Pancreas (tissue), 10 donors: Measurements from ENCODE around the gene CFAP100. TPM values are rescaled to one million over a fixed set of nuclear protein-coding genes. Genes with fewer than 3 reads are reported as not detected.
A peak's percentile ranks its signal among the peaks of the same experiment; 100 is the strongest.

Source experiments
- ATAC-seq, 4 donors: fragments of 200-7000 bp; cut with Tn5 transposase; one replicate each; pipeline versions ENCODE4 v1.8.0 to v1.9.1; 2020; ENCODE audit warnings: mild to moderate bottlenecking in 4 of 4, moderate library complexity in 4 of 4
- DNase-seq, 6 donors: peaks; one replicate each; pipeline ENCODE4 v3.0.0-alpha.2; 2020
- FAIRE-seq: peaks from 2 replicates; lab custom pipeline; 2012; peaks lifted over from hg19 to GRCh38; lab: Jason Lieb, UNC
- H3K27ac ChIP-seq, 4 donors: fragments of 200-600 bp; sonication (generic); 1 replicate in 3 of 4; 2 replicates in 1 of 4; pipeline versions ENCODE4 v1.5.0 to v1.8.0; 2020
- H3K27me3 ChIP-seq, 4 donors: fragments of 200-600 bp; one replicate each; pipeline ENCODE4 v1.8.0; 2021
- H3K36me3 ChIP-seq, 3 donors: fragments of 200-600 bp; sonication (generic) in 1 of 3; one replicate each; pipeline versions ENCODE4 v1.5.0 to v1.8.0; 2020 to 2021
- H3K4me1 ChIP-seq, 3 donors: fragments of 200-600 bp; one replicate each; pipeline ENCODE4 v1.8.0; 2021
- H3K4me3 ChIP-seq, 4 donors: fragments of 200-600 bp; sonication (generic) in 2 of 4; one replicate each; pipeline versions ENCODE4 v1.5.0 to v1.8.0; 2020 to 2021
- H3K9me3 ChIP-seq, 4 donors: fragments of 200-600 bp; one replicate each; pipeline ENCODE4 v1.8.0; 2021
- CTCF ChIP-seq, 4 donors: fragments of 200-600 bp; sonication (generic) in 3 of 4; IDR thresholded peaks; one replicate each; pipeline versions ENCODE4 v1.5.0 to v1.8.0; 2021; ENCODE audit warnings: antibody characterized with exemption in 4 of 4
- WGBS, 2 donors: extraction: QIAGEN DNeasy Blood & Tissue Kit; methylation state at CpG; one replicate each; pipeline ENCODE4 v1.1.7; 2013; 5-methylcytosine and 5-hydroxymethylcytosine counted together
- intact Hi-C, 3 donors: fragments of 100-400 bp; cut with DNase I; formaldehyde crosslinking; loops; one replicate each; pipeline versions ENCODE4 v1.11.1 to v1.14.2; 2022
- polyA plus RNA-seq, 2 donors: library from polyadenylated mRNA; stranded (reverse); fragments of 200-250 nt; gene quantifications; one replicate each; pipeline ENCODE4 v1.2.3, GENCODE V29; 2013
- total RNA-seq, 6 donors: library from RNA; stranded (reverse); fragmentation: NEBNext Ultra II Directional in 4 of 6; extraction: Animal tissue kit (Norgen Biotek cat#: 25700) in 4 of 6; gene quantifications; one replicate each; pipeline versions ENCODE4 v1.2.1 to v1.2.4, GENCODE V29; 2021 to 2023
- donor health status: healthy with polysubstance abuse.
- donor health status: DM: no; HTN: no; CAD: no; lungs with moderate emphysema.
- donor health status: DM: no; HTN: no; CAD: no.
- donor health status: control.
- donor health status: control.
- donor health status: Bipolar disorder and iron deficiency.
- donor health status: DM: yes; HTN: yes; CAD: no.
- donor health status: DM: no; HTN: no; CAD: no.
- donor health status: DM: no; HTN: no; CAD: no.
- donor health status: DM: yes; HTN: yes; CAD: no.

CFAP100 gene
- total and polyA plus RNA-seq, 8 donors: not detected

GRCh38 chr3:126419886-126420786, 25.4 kb downstream of the CFAP100 start:
- ATAC-seq: no peak

GRCh38 chr3:126421573-126422119, 26.9 kb downstream of the CFAP100 start:
- 83% methylated on average over 10 of the region's 10 CpGs for WGBS, 2 donors

More at GRCh38 chr3:126419886-126420786, 25.4 kb downstream of the CFAP100 start:
- intact Hi-C loops: no loop called here
- no peaks in the 10 kb centered on the region for H3K36me3 ChIP-seq
- no peak overlapping the region for H3K27ac ChIP-seq
- no peaks in the 10 kb centered on the region for H3K27me3 ChIP-seq
- DNase-seq: peak in 4 of 6 donors; percentile 10 to 66 (median 39)
- peaks cover 0 to 5% (median 0%) of the 10 kb centered on the region in 3 donors for H3K4me1 ChIP-seq
- no peak overlapping the region for H3K4me3 ChIP-seq
- no peak for TF ChIP-seq CTCF (IDR thresholded peaks at IDR 0.05)
- H3K9me3 ChIP-seq: no peaks in the 10 kb centered on the region
- FAIRE-seq: no peak
- 76 to 84% methylated on average over 22 of the region's 22 CpGs for WGBS, 2 donors

GRCh38 chr3:126422121-126422520, 27.4 kb downstream of the CFAP100 start:
- no peaks in the 10 kb centered on the region for H3K36me3 ChIP-seq
- H3K27ac ChIP-seq: no peak overlapping the region
- DNase-seq (peak in 1 of 6 donors; percentile 4), FAIRE-seq (no peak), ATAC-seq (no peak)
- TF ChIP-seq CTCF (IDR thresholded peaks at IDR 0.05): no peak
- no peak overlapping the region for H3K4me3 ChIP-seq
- WGBS, 2 donors: 84 to 95% methylated on average over 8 of the region's 8 CpGs
- peaks cover 0 to 5% (median 0%) of the 10 kb centered on the region in 3 donors for H3K4me1 ChIP-seq
- no peaks in the 10 kb centered on the region for H3K9me3 ChIP-seq
- H3K27me3 ChIP-seq: no peaks in the 10 kb centered on the region
- intact Hi-C loops: no loop called here

More at GRCh38 chr3:126421573-126422119, 26.9 kb downstream of the CFAP100 start:
- peaks cover 0 to 5% (median 0%) of the 10 kb centered on the region in 3 donors for H3K4me1 ChIP-seq
- no peaks in the 10 kb centered on the region for H3K27me3 ChIP-seq
- TF ChIP-seq CTCF (IDR thresholded peaks at IDR 0.05): no peak
- H3K36me3 ChIP-seq: no peaks in the 10 kb centered on the region
- no peak for FAIRE-seq
- DNase-seq: peak in 1 of 6 donors; percentile 8
- no peaks in the 10 kb centered on the region for H3K9me3 ChIP-seq
- intact Hi-C loops: no loop called here
- no peak for ATAC-seq
- no peak overlapping the region for H3K27ac ChIP-seq
- no peak overlapping the region for H3K4me3 ChIP-seq

DNA sequence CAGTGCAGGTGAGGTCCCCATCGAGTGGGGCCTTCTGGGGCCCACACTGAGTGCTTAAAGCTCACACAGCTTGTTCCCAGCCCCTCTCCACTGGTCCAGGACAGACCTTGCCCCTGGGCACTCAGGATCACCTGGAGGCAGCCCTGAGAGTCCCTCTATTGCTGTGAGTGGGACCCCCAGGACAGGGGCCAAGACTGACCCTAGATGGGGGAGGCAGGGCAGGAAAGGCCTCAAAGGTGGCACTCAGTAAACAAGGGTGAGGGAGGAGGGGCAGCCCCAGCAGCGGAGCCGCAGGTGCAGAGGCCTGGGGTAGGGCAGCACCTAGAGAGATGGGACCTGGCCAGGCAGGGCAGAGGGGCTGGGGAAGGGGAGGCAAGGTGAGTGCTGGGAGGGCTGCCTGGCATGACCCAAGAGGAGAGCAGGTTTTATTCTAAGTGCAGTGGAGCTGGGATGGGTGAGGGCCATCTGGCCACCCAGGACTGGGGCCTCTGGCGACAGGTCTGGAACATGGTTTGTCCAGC, 27.9 kb downstream of the CFAP100 start:
- 76 to 79% methylated on average over 4 of the region's 4 CpGs for WGBS, 2 donors
- H3K9me3 ChIP-seq: no peaks in the 10 kb centered on the region
- intact Hi-C loops: no loop called here
- H3K4me1 ChIP-seq: no peaks in the 10 kb centered on the region
- no peak overlapping the region for H3K27ac ChIP-seq
- H3K36me3 ChIP-seq: no peaks in the 10 kb centered on the region
- H3K27me3 ChIP-seq: no peaks in the 10 kb centered on the region
- peak in 1 of 6 donors; percentile 3 for DNase-seq
- no peak for ATAC-seq
- no peak for FAIRE-seq
- H3K4me3 ChIP-seq: no peak overlapping the region
- no peak for TF ChIP-seq CTCF (IDR thresholded peaks at IDR 0.05)
